Sigmoid colon (tissue), 7 donors: ENCODE measurements around the gene RCSD1. TPM values are rescaled to one million over a fixed set of nuclear protein-coding genes. Genes with fewer than 3 reads are reported as not detected.

Experiments used
- DNase-seq: peaks from one replicate; pipeline ENCODE4 v3.0.0-alpha.2; 2019
- H3K27ac ChIP-seq, 4 donors: fragments of 200-600 bp; sonication (generic); one replicate each; pipeline ENCODE4 v1.5.1; 2016 to 2019; ENCODE audit warnings: mild to moderate bottlenecking in 1 of 4
- H3K27me3 ChIP-seq, 3 donors: fragments of 200-600 bp; sonication (generic); one replicate each; pipeline ENCODE4 v1.5.1; 2019; ENCODE audit warnings: mild to moderate bottlenecking in 1 of 3
- H3K36me3 ChIP-seq, 4 donors: fragments of 200-600 bp; sonication (generic); one replicate each; pipeline ENCODE4 v1.5.1; 2016 to 2019
- H3K4me1 ChIP-seq, 4 donors: fragments of 200-600 bp; sonication (generic); one replicate each; pipeline ENCODE4 v1.5.1; 2017 to 2019
- H3K4me3 ChIP-seq, 4 donors: fragments of 200-600 bp; sonication (generic); one replicate each; pipeline ENCODE4 v1.5.1; 2017 to 2019; ENCODE audit warnings: mild to moderate bottlenecking in 2 of 4, moderate library complexity in 1 of 4
- H3K9me3 ChIP-seq, 4 donors: fragments of 200-600 bp in 3 of 4; sonication (generic) in 3 of 4; one replicate each; pipeline versions ENCODE4 v1.5.1 to v1.6.1; 2013 to 2019
- EP300 ChIP-seq, 4 donors: sonication (generic); formaldehyde crosslinking; IDR thresholded peaks; one replicate each; pipeline ENCODE4 v1.6.1; 2017; ENCODE audit warnings: antibody characterized with exemption in 4 of 4
- POLR2A ChIP-seq, 2 donors: fragments of 450-650 bp; IDR thresholded peaks; one replicate each; pipeline ENCODE4 v1.6.1; 2016; ENCODE audit warnings: antibody characterized with exemption in 2 of 2, mild to moderate bottlenecking in 2 of 2, moderate library complexity in 2 of 2
- POLR2AphosphoS5 ChIP-seq, 4 donors: sonication (generic); formaldehyde crosslinking; IDR thresholded peaks; one replicate each; pipeline ENCODE4 v1.6.1; 2017; ENCODE audit warnings: antibody characterized with exemption in 4 of 4
- WGBS, 2 donors: extraction: QIAGEN DNeasy Blood & Tissue Kit; methylation state at CpG; one replicate each; pipeline ENCODE4 v1.1.7; 2013; 5-methylcytosine and 5-hydroxymethylcytosine counted together
- intact Hi-C: fragments of 100-400 bp; cut with DNase I; formaldehyde crosslinking; loops from one replicate; pipeline ENCODE4 v1.15.1; 2023
- polyA plus RNA-seq, 3 donors: library from polyadenylated mRNA; stranded (reverse); fragments of 200-250 nt; gene quantifications; one replicate each; pipeline ENCODE4 v1.2.3, GENCODE V29; 2013
- total RNA-seq, 4 donors: library from RNA; depleted of rRNA; stranded (reverse); fragments of >200 nt; gene quantifications; one replicate each; pipeline ENCODE4 v1.1.0, GENCODE V29; 2016
- TF ChIP-seq, protein P1 (sequence below), 4 experiments: fragments of 450-650 bp in 3 of 4; fragments of 200-600 bp in 1 of 4; IDR thresholded peaks; one replicate each; pipeline ENCODE4 v1.5.1; 2016 to 2019; ENCODE audit warnings: antibody characterized with exemption in 4 of 4, mild to moderate bottlenecking in 3 of 4, moderate library complexity in 2 of 4
- donor health status: healthy with polysubstance abuse.
- donor health status: Bipolar disorder and iron deficiency.
- donor health status: healthy.

Gene RCSD1, protein sequence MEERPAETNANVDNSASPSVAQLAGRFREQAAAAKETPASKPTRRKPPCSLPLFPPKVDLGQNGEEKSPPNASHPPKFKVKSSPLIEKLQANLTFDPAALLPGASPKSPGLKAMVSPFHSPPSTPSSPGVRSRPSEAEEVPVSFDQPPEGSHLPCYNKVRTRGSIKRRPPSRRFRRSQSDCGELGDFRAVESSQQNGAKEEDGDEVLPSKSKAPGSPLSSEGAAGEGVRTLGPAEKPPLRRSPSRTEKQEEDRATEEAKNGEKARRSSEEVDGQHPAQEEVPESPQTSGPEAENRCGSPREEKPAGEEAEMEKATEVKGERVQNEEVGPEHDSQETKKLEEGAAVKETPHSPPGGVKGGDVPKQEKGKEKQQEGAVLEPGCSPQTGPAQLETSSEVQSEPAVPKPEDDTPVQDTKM
- total RNA-seq (10 to 100 TPM in 1 of 4 donors, 1 to 10 TPM in 3; 8.0 to 19.6 (median 9.6) TPM), polyA plus RNA-seq (10 to 100 TPM in 2 of 3 donors, 1 to 10 TPM in 1; 7.8 to 52.9 (median 10.6) TPM)

DNA sequence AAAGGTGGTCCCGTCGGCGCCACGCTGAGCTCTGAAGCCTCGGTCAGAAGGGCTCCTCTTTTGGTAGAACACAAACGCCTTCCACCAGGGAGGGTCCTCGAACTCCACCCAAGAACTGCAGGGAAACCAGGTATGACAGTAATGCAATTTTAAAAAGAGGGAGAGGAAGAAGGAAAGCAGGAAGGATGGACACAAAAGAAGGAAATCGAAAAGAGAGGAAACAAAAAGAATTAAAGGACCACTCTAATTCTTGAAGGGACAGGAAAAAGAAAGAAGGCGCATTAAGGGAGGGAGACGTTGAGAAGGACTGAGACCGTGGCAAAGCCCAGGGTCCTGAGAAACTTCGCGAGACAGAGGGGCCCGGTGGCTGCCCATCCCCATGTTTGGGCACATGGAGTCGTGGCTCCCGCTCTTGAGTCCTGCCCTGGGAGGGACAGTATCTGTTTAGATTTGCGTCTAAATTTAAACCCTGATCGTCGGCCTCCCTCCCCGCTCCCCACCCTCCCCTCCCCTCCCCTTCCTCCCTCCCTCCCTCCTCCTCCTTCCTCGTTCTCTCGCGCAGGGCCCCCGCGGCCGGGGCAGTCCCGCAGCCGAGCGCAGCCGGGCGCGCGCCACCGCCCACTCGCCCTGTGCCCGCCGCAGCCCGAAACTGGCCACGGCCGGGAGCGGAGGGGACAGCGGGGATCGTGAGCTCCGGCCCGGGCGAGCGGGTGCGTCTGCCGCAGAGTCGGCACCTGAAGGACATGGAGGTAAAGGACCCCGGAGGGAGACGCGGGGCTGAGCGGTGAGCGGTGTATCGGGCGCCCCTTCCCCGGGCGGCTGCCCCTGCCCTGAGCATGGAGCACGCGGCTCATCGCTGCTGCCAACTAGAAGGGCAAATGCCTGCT lies at the start of gene RCSD1:
TSS of gene RCSD1 (plus strand) at position 552 of the 887 bp plus-strand sequence. CDS start at position 744, 192 bp downstream.
- no peaks in the 10 kb centered on the region for H3K36me3 ChIP-seq
- peaks cover 0 to 24% (median 9%) of the 10 kb centered on the region in 4 donors for H3K4me1 ChIP-seq
- peak within 1 kb of the TSS; percentile 65 to 81 (median 70) for H3K27ac ChIP-seq
- H3K9me3 ChIP-seq: no peaks in the 10 kb centered on the region
- TF ChIP-seq POLR2A (IDR thresholded peaks at IDR 0.05): no peak
- TF ChIP-seq, protein P1, sequence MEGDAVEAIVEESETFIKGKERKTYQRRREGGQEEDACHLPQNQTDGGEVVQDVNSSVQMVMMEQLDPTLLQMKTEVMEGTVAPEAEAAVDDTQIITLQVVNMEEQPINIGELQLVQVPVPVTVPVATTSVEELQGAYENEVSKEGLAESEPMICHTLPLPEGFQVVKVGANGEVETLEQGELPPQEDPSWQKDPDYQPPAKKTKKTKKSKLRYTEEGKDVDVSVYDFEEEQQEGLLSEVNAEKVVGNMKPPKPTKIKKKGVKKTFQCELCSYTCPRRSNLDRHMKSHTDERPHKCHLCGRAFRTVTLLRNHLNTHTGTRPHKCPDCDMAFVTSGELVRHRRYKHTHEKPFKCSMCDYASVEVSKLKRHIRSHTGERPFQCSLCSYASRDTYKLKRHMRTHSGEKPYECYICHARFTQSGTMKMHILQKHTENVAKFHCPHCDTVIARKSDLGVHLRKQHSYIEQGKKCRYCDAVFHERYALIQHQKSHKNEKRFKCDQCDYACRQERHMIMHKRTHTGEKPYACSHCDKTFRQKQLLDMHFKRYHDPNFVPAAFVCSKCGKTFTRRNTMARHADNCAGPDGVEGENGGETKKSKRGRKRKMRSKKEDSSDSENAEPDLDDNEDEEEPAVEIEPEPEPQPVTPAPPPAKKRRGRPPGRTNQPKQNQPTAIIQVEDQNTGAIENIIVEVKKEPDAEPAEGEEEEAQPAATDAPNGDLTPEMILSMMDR (IDR thresholded peaks at IDR 0.05): no peak
- TF ChIP-seq EP300 (IDR thresholded peaks at IDR 0.05): no peak
- no peak for TF ChIP-seq POLR2AphosphoS5 (IDR thresholded peaks at IDR 0.05)
- 6 to 10% methylated on average over 62 of the region's 62 CpGs for WGBS, 2 donors
- DNase-seq: no peak
- peak within 1 kb of the TSS; percentile 45 to 73 (median 56) for H3K4me3 ChIP-seq
- no peaks in the 10 kb centered on the region for H3K27me3 ChIP-seq
- intact Hi-C loops: loop anchor here (2.0 kb wide), 1 partner anchor 57 kb away; no protein-coding TSS in a partner anchor

DNA sequence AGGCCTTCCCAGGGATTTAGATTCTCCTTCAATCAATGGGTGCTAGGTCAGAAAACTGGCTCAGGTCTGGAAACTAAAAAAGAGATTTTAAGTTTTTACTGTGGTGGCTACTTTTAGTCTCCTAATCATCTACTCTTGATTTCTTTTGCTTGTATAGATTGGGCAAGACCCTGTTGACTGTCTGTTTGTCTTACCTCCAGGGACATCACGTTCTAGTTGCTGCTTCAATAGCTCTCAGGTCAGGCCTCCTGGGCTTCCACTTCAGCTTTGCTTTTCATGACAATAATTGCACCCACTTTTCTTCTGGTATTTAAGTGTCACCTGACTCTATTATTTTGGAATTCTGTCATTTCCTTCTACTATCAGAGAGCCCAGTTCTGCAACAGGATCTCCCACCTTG lies 48.0 kb upstream of the RCSD1 start:
- DNase-seq: no peak
- H3K27me3 ChIP-seq: no peaks in the 10 kb centered on the region
- no peaks in the 10 kb centered on the region for H3K4me1 ChIP-seq
- 80 to 94% methylated on average over 1 of the region's 1 CpG for WGBS, 2 donors
- no peaks in the 10 kb centered on the region for H3K9me3 ChIP-seq
- H3K36me3 ChIP-seq: no peaks in the 10 kb centered on the region
- no peak overlapping the region for H3K4me3 ChIP-seq
- H3K27ac ChIP-seq: no peak overlapping the region
- intact Hi-C loops: no loop called here
- TF ChIP-seq, protein P1 (IDR thresholded peaks at IDR 0.05): no peak

DNA sequence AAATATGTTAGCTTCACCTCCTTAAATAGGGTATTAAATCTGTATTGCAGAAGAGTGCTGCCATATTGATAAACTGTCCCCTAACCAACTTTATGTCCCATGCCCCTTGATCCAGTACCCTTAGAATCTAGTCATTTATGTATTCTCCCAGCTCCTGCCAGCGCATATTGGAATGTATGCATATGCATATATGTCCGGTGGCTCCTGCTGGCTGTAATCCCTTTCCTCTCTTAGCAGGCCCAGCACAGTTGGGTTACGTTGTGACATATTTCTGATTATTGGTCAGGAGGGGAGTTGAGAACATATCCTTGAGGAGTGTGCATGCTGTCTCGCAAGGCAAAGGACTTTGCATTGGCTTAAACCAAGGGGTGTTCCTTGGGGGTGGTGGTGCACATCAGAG lies 47.3 kb upstream of the RCSD1 start:
- no peak overlapping the region for H3K27ac ChIP-seq
- no peaks in the 10 kb centered on the region for H3K27me3 ChIP-seq
- H3K9me3 ChIP-seq: no peaks in the 10 kb centered on the region
- 95 to 96% methylated on average over 4 of the region's 4 CpGs for WGBS, 2 donors
- no peaks in the 10 kb centered on the region for H3K36me3 ChIP-seq
- no peak overlapping the region for H3K4me3 ChIP-seq
- H3K4me1 ChIP-seq: no peaks in the 10 kb centered on the region
- no peak for TF ChIP-seq POLR2AphosphoS5 (IDR thresholded peaks at IDR 0.05)
- TF ChIP-seq POLR2A (IDR thresholded peaks at IDR 0.05): no peak
- no peak for TF ChIP-seq EP300 (IDR thresholded peaks at IDR 0.05)
- TF ChIP-seq, protein P1 (IDR thresholded peaks at IDR 0.05): no peak
- intact Hi-C loops: no loop called here
- no peak for DNase-seq

DNA sequence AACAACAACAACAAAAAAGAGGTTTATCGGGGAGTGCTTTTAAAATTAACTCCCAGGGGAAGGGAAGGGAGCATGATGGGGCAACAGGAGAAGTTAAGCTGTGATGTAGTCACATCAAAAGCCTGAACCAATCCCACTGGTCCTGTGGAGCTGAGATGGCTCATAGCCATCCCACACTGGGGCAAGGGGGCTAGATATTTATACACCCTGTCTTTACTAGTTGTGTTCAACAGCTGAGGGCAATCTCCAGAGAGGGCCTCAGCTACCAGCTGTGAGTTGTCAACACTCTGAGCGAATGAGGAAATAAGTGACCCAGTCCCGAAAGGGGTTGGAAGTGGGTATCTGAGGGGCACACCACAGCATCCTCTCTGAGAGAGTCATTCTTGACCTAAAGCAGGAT lies 45.5 kb upstream of the RCSD1 start:
- intact Hi-C loops: no loop called here
- DNase-seq: no peak
- no peak overlapping the region for H3K4me3 ChIP-seq
- no peak overlapping the region for H3K27ac ChIP-seq
- 83 to 87% methylated on average over 3 of the region's 3 CpGs for WGBS, 2 donors
- H3K9me3 ChIP-seq: no peaks in the 10 kb centered on the region
- no peaks in the 10 kb centered on the region for H3K4me1 ChIP-seq
- no peaks in the 10 kb centered on the region for H3K27me3 ChIP-seq
- H3K36me3 ChIP-seq: no peaks in the 10 kb centered on the region
- no peak for TF ChIP-seq POLR2A (IDR thresholded peaks at IDR 0.05)

DNA sequence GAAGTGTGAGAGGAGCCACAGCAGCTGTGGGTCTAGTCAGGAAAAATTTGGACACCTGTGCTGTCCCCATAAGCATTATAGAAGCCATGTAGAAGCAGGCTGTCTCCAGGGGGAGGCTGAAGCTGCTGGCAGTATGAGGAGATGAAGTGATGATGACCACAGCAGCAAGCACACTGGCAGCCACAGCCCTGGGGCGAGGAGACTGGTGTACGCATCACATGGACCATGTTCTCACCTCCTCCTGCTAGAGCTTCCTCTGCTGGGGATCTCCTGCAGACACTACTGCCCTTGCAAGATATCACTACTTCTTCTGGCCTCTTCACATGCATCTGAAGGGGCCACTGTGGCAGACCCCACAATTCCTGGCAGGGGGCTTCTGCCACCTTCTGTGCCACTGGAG lies 42.7 kb upstream of the RCSD1 start:
- Histone ChIP-seq H3K27ac (no peak overlapping the region), H3K4me1 (no peaks in the 10 kb centered on the region), H3K9me3 (no peaks in the 10 kb centered on the region), H3K36me3 (no peaks in the 10 kb centered on the region), H3K27me3 (no peaks in the 10 kb centered on the region), H3K4me3 (no peak overlapping the region)
- no peak for TF ChIP-seq POLR2AphosphoS5 (IDR thresholded peaks at IDR 0.05)
- no peak for TF ChIP-seq EP300 (IDR thresholded peaks at IDR 0.05)
- TF ChIP-seq, protein P1 (IDR thresholded peaks at IDR 0.05): no peak
- no peak for TF ChIP-seq POLR2A (IDR thresholded peaks at IDR 0.05)
- intact Hi-C loops: no loop called here
- WGBS, 2 donors: 90 to 99% methylated on average over 2 of the region's 2 CpGs
- no peak for DNase-seq
